Measurements from ENCODE around the gene EVA1B.

The EVA1B gene

DNA sequence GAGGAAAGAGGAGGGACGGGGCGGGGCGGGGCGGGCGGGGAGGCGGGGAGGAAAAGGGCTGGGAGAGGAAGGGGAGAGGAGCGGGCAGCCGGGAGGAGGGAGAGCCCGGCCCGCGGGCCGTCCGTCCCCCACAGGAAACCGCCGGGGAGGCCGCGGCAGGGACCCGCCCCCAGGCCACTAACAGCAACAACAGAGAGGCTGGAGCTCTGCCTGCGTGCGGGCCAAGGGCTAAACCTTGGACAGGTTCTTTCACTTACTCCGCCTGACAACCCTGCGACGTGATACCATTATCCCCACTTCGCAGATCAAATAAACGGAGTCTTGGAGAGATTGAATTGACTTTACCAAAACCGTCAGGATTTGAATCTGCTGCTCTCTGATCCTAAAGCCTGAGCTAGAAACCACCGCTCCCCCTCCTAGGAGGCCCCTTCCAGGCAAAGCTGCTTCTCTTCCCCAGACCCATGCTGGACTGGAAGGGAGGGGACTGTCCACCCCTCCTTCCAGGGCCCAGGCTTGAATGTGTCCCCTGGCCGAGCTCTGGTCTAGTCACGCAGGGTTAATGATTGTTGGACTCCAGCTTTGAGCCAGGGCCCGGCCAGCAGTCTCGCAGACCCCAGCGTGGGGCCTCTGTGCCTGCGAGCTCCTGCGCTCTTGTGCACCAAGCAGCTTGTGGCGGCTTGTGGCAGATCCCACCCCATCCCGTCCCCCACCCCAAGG, at the start of gene EVA1B:
TSS of gene EVA1B (minus strand) at position 10 of the 717 bp plus-strand sequence. CDS start 608 bp downstream, outside the sequence.
- peak within 1 kb of the TSS; percentile 78 for H3K4me3 ChIP-seq (ENCODE audit: low read depth, low read length)
- POLR2A ChIA-PET = interaction anchor here (1.0 to 3.0 kb wide), 7 partner anchors 15 to 174 kb away, joined by 3 to 19 read pairs (median 5); partner anchors contain the start of genes STK40 and TRAPPC3
- no peak for DNase-seq (ENCODE audit: low read depth, low spot score)
- TF ChIP-seq, protein P1, sequence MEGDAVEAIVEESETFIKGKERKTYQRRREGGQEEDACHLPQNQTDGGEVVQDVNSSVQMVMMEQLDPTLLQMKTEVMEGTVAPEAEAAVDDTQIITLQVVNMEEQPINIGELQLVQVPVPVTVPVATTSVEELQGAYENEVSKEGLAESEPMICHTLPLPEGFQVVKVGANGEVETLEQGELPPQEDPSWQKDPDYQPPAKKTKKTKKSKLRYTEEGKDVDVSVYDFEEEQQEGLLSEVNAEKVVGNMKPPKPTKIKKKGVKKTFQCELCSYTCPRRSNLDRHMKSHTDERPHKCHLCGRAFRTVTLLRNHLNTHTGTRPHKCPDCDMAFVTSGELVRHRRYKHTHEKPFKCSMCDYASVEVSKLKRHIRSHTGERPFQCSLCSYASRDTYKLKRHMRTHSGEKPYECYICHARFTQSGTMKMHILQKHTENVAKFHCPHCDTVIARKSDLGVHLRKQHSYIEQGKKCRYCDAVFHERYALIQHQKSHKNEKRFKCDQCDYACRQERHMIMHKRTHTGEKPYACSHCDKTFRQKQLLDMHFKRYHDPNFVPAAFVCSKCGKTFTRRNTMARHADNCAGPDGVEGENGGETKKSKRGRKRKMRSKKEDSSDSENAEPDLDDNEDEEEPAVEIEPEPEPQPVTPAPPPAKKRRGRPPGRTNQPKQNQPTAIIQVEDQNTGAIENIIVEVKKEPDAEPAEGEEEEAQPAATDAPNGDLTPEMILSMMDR (IDR thresholded peaks at IDR 0.05; ENCODE audit: insufficient read depth, low read length, missing control alignments) = no peak
- CTCF ChIA-PET = interaction anchor here (0.8 to 3.5 kb wide), 14 partner anchors 14 to 223 kb away, joined by 3 to 17 read pairs (median 4); partner anchors contain the start of genes SH3D21 and TRAPPC3

DNA sequence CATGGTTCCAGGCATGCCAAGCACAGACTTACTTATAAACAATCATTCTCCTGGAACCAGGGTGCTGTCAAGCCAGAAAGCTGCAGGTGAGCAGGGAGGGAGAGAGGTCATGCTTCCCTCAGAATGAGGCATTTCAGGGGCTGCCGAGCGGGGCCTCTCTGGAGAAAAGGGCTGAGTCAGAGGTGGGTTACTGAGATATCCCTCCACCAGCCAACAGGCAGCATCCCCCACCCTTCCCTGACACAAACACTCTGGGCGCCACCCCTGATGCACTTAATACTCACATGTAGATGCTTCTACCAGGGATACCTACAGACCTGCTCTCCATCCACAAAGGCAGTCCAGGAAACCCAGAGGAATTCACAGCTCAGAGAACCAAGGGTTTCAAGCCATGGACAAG, 49.2 kb upstream of the EVA1B start:
- TF ChIP-seq, protein P1 (IDR thresholded peaks at IDR 0.05; ENCODE audit: insufficient read depth, low read length, missing control alignments) = no peak
- POLR2A ChIA-PET = no interaction called here
- DNase-seq (ENCODE audit: low read depth, low spot score) = no peak
- CTCF ChIA-PET = interaction anchor here (1.1 kb wide), 1 partner anchor 49 kb away, joined by 4 read pairs; the partner anchor contains the start of gene EVA1B
- H3K4me3 ChIP-seq (ENCODE audit: low read depth, low read length) = no peak overlapping the region

GRCh38 chr1:36369061-36369861, 45.8 kb upstream of the EVA1B start:
- TF ChIP-seq, protein P1 (IDR thresholded peaks at IDR 0.05; ENCODE audit: insufficient read depth, low read length, missing control alignments) = peak; percentile 92
- CTCF ChIA-PET = interaction anchor here (0.6 to 6.0 kb wide), 24 partner anchors 23 to 272 kb away, joined by 3 to 27 read pairs (median 4); partner anchors contain the start of genes EVA1B, LSM10, THRAP3 and TRAPPC3
- POLR2A ChIA-PET = interaction anchor here (0.6 to 1.2 kb wide), 3 partner anchors 9 to 27 kb away, joined by 3 read pairs; no protein-coding TSS in a partner anchor
- no peak for DNase-seq (ENCODE audit: low read depth, low spot score)
- H3K4me3 ChIP-seq (ENCODE audit: low read depth, low read length) = no peak overlapping the region

DNA sequence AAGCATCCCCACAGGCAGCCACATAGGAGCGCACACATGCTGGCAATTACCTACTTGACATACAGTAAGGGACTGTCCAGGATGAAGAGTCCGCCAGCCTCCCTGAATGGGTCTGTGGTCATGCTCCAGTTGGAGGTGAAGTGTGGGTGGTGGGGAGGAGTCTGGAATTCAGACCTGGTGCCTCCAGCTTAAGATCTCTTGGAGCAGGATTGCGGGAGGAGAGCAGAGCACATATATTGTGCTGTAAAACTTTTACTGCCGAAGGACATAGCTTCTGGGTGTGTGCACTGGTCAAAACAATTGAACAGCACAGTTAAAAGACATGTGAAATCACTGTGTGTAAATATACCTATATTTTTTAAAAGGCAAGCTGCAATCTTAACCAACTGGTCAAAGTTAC, 44.4 kb upstream of the EVA1B start:
- H3K4me3 ChIP-seq (ENCODE audit: low read depth, low read length) = no peak overlapping the region
- no peak for DNase-seq (ENCODE audit: low read depth, low spot score)
- POLR2A ChIA-PET = interaction anchor here (1.7 kb wide), 1 partner anchor 46 kb away, joined by 3 read pairs; no protein-coding TSS in a partner anchor
- TF ChIP-seq, protein P1 (IDR thresholded peaks at IDR 0.05; ENCODE audit: insufficient read depth, low read length, missing control alignments) = no peak
- CTCF ChIA-PET = interaction anchor here (0.9 to 6.0 kb wide), 13 partner anchors 25 to 218 kb away, joined by 3 to 27 read pairs (median 4); partner anchors contain the start of genes EVA1B, LSM10 and TRAPPC3

DNA sequence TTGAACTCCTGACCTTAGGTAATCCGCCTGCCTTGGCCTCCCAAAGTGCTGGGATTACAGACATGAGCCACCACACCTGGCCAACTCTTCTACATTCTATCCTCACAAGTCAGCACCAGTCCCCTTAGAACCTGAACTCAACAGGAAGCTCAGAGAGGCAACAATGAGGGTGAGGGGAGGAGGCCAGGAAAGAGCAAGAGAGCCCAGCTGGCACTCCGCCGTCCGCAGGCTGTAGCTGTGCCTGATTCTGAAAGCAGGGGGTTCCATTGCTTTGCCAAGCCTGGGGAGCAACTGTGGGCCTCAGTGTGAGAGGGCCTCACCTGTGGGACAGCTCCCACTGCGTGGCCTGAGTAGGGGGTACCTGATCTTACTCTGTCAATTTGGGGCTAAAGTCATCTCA, 43.6 kb upstream of the EVA1B start:
- POLR2A ChIA-PET = interaction anchor here (1.4 to 1.7 kb wide), 3 partner anchors 16 to 45 kb away, joined by 3 to 9 read pairs (median 3); no protein-coding TSS in a partner anchor
- CTCF ChIA-PET = interaction anchor here (0.9 to 6.0 kb wide), 7 partner anchors 31 to 217 kb away, joined by 3 to 27 read pairs (median 14); partner anchors contain the start of genes EVA1B, LSM10 and TRAPPC3

More for the DNA sequence above, 43.6 kb upstream of the EVA1B start:
- TF ChIP-seq, protein P1 (IDR thresholded peaks at IDR 0.05; ENCODE audit: insufficient read depth, low read length, missing control alignments) = no peak
- no peak for DNase-seq (ENCODE audit: low read depth, low spot score)
- H3K4me3 ChIP-seq (ENCODE audit: low read depth, low read length) = no peak overlapping the region
